Activated CD8-positive, alpha-beta memory T cell treated with anti-CD3 and anti-CD28 coated beads, Interleukin-2, amount 50 U/mL, for 1 hour (primary cell): ENCODE data around the gene SEMA3F.
"Not testable (repeated sequence)": the region's sequence is repeated elsewhere in the genome, so short reads cannot be mapped to it uniquely, and the experiment has no call there.

Experiments used
- DNase-seq: peaks from one replicate; pipeline ENCODE4 v3.0.0-alpha.2; 2020; ENCODE audit errors: extremely low read depth

Gene SEMA3F

DNA sequence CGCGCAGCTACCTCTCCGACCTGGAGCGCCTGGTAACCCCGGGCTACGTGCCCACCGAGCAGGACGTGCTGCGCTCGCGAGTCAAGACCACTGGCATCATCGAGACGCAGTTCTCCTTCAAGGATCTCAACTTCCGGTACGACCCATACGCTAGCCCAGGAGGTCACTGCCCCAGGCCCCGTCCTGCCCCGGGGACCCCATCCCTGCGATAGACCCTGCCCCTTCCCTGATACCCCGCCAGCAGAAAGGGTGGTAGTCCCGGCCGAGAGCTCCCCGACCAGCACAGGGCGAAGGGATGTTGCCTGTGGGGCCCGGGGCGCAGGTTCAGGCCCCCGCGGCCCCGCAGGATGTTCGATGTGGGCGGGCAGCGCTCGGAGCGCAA, 38.6 kb downstream of the SEMA3F start:
- DNase-seq, result no peak

DNA sequence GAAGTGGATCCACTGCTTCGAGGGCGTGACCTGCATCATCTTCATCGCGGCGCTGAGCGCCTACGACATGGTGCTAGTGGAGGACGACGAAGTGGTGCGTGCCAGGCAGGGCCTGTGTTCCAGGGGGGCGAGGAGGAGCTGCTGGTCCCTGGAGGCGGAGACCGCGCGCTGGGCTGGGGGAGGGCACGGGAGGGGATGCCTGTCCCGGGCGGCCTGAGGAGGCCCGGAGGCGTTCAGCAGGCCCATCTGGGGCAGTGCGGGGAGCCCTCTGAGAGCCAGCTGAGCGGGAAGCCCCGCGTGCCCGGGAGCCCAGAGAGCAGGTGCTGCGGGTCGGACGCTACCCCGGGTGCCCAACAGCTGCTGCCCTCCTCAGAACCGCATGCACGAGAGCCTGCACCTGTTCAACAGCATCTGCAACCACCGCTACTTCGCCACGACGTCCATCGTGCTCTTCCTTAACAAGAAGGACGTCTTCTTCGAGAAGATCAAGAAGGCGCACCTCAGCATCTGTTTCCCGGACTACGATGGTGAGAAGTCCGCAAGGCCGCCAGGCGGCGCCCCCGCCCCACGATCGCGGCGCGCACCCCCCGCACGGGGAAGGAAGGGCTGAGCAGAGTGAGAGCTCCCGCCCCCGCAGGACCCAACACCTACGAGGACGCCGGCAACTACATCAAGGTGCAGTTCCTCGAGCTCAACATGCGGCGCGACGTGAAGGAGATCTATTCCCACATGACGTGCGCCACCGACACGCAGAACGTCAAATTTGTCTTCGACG, 39.2 kb downstream of the SEMA3F start:
- peak; percentile 78 for DNase-seq

DNA sequence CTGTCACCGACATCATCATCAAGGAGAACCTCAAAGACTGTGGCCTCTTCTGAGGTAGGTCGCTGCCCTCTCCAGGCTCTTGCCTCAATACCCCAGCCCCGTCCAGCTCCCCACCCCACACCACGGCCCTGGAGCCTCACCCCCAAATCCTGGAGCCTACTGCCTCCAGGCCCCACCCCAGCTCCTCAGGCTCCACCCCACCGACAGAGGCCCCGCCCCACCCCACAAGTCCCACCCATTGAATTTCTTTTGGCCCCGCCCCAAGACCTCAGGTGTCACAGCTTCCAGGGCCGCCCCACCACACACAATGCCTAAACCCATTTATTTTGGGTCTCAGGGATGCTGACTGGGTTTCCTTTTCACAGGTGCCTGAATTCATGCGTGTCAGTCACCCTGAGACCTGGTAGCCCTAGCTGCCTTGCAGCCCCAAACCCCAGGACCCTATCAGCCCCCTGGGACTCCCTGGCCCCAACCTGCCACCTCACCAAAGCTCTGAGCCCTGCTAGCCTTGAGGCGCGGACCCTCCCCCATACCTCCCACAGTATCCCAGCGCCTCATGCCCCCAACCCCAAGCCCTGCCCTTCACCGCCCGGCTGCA, 39.9 kb downstream of the SEMA3F start:
- DNase-seq, result peak; percentile 52

DNA sequence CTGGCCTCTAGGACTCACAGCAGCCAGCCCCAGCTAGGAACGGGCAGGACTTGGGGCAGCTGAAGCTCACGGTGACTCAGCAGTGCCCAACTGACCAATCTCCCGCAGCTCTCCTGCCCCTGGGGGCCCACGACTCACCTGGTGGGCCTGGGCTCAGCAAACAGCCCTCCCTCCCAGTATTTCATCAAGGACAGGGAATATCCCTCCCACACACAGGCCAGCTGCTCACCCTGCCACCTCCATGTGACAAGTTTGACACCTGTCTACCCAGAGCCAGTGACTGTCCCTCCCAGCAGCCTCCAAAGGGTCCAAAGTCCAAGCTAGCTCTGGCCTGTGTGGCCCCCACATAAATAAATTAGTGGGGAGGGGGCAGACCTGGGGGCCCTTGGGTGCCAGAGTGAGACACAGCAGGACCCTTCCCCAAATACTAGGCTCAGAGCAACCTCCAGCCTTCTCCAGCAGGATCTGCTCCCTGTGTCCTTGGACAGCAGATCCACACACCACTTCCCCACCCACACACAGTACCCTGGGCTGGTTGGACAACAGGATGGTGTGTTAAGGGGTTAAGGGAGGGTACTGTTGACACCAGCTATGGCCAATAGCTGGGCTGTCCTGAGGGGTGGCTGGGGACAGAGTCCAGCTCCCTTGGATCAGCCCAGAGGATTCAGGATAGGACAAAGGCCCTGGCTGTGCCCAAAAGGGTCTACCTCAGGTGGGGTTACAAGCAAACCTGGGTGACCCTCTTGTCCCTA, 40.6 kb downstream of the SEMA3F start:
- no peak for DNase-seq

DNA sequence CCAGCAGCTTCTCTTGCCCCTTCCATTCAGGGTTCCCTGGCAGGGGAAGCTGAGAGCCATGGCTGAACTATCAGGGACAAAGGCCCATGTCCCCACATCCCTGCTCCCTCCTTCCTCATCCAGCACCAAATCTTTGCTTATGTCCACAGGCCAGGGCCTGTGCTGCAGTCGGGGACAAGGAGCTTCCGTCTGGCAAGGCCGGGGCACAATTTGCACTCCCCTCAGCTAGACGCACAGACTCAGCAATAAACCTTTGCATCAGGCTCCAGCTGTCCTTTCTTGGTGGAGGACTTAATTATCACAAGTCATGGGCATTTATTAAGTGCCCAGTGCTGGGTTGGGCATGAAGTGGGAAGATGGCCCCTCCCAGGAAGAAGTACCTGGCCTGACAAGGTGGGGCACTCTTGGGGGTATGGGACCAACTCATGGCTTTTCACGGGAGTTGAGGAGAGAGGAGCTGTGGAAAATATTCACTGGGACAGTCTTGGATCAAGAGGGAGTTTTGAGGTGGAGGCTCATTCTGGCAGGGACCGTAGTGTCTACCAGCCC, 41.2 kb downstream of the SEMA3F start:
- DNase-seq, result no peak

DNA sequence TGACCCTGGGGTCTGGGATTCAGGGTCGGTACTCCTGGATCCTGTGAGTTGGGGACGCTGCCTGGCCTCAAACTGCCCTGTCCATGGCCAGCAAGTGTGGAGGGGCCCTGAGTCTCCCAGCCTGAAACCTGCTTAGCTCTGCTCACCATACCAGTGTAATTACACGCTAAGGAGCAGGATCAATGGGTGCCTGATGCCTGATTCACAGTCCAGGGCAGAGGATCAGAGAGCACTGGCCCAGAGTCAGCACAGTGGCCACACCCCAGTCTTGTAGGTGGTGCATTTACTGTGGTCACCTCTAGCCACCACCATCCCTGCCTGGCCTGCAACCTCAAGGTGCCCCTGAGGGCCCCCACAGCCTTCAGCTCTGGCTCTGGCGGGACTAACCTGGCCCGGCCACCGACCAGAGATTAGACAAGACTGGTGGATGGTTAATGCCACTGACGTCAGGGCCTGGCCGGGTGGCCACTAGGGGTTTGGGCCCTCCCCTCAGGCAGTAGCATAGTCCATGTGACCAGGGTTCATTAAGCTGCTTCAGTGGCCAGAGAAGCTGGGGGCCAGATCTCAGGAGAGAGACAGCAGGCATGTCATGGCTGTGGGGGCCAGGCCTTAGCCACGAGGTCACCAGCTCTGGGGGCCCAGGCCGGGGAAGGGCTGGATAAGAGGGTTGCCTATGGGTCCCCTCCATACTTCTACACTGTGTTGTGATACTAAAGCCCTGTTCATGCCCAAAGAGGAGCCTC, 46.6 kb downstream of the SEMA3F start:
- no peak for DNase-seq

DNA sequence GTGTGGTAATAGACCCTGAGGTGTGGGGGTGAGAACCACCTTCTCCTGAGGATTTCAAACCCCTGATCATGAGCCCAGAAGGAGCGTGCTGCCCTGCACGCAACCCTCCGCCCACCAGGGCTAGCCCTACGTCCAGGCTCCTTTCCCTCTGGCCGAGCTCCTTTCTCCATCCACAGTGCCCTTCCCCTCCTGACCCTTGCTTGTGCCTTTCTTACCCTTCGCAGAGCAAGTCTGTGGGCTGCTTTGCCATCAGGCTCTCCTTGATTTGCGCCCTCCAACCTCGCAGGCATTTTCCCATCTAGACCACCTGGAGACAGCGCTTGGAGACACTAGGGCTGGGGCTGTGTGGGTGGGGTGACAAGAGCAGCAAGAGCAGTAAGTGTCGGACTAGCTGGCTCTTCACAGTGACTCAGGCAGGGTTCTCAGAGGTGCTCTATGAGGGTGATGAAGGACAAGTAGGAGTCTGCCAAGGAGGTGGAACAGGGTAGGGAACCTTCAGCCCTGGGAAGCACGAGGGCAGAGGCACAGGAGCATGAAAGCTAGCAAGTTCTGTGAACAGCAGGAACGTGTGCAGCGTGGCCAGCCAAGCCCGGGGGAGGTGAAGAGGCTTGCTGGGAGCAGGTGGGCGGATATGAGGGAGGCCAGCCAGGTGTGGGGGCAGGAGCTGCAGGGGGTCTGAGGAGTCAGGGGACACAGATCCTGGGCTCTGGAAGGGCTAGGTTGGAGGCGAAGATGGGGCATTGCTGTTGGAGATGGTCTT, 47.4 kb downstream of the SEMA3F start:
- no peak for DNase-seq

DNA sequence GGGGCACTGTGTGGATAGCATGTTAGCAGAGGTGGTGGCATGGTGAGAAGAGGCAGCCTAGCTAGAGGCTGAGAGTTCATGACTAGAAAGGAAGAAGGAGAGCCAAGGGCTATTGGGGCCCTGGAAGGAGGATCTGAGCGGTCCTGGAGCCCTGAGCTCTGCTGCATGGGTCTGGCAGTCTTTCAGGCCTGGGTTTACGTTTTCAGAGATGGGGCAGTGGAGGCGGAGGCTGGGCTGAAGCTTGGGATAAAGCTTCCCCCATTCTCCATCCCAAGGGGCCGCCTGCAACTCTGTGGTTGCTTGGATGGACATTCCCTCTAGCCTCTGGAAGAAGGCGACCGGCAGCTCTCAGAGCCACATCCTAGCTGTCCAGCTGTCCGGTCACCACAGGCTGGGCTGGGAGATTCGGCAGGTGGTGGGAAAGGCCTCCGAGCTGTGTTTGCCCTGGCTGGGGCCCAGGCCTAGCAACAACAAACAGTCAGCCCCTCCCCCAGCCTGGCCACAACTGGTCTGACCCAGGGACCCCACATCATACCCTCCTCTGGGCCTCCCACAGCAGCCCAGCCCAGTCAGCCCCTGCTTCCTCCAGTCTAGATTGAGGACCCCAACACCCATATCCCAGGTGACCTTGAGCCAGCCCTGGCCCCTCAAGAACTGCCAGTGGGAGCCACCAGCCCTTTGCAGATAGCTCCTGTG, 48.1 kb downstream of the SEMA3F start:
- DNase-seq, result no peak

DNA sequence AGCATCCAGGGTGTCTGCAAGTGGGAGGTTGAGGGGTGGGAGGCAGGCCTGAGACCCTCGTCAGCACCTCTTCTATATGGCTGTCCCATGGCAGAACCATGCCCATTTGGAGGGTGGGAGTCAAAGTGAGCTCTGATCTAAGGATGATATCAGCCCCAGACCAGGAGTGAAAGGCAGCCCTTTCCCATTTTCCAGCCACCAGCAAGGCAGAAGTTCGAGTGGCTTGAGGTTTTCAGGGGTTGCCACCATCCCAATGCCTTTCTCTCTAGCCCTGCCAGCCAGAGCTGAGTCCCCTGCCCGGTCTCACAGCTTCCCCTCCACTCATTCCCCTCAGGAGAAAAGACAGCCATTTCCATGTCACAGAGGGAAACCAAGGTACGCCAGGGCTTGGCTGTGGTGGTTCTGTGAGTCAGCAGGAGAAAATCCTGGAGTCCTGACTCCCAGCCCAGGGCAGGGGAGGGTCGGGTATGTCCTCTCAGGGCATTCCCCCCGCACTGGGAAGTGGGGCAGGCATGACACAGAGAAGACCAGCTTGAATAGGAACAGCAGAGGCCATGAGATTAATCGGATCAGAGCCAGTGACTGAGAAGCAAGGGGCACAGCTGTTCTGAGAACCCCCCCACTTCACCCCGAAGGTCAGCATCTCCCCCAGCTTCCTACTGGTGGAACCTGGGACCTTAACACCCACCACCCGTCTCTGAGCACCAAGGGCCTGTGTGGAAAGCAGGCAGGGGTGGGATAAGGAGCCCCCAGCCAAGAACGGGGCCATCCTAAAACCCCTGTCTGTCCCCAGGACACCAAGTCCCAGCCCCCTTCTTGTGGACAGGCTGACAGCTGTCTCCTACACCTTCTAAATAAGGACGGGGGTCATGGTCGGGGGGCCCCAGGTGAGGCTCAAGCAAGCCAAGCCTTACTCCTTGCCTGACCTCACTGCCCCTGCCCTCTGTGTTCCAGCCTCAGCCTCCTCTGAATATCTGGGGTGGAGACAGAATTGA, 49.0 kb downstream of the SEMA3F start:
- no peak for DNase-seq

DNA sequence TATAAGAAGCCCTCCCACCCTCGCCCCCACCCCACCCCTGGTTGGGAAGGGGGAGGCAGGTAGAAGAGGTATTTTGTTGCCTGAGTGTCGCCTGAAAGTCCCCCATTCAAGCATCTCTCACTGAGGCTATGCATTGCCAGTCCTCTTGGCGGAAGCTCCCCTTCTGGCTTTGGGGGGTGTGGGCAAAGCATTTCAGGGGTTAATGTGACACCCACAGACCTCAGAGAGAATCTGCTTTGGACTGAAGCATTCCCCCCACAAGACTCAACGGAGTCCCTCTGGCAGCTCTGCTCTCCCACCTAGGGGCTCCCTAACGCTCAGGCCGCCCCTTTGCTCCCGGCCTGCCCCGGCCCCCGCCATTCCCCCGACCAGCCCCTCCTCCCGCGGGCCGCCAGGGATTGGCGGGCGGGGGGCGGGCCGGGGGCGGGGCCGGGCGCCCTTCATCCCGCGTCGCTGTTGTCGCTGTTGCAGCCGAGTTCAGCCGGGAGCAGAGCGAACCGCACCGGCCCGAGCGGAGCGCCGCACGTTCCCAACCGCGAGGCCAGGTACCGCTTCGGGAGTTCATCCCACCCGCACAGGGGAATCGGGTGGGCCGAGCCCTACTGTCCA, 49.8 kb downstream of the SEMA3F start, which contains the start of gene SLC38A3:
SLC38A3 (plus strand) TSS at position 468 of the 609 bp plus-strand sequence. CDS start 8,929 bp downstream, outside the sequence.
- DNase-seq, result no peak

DNA sequence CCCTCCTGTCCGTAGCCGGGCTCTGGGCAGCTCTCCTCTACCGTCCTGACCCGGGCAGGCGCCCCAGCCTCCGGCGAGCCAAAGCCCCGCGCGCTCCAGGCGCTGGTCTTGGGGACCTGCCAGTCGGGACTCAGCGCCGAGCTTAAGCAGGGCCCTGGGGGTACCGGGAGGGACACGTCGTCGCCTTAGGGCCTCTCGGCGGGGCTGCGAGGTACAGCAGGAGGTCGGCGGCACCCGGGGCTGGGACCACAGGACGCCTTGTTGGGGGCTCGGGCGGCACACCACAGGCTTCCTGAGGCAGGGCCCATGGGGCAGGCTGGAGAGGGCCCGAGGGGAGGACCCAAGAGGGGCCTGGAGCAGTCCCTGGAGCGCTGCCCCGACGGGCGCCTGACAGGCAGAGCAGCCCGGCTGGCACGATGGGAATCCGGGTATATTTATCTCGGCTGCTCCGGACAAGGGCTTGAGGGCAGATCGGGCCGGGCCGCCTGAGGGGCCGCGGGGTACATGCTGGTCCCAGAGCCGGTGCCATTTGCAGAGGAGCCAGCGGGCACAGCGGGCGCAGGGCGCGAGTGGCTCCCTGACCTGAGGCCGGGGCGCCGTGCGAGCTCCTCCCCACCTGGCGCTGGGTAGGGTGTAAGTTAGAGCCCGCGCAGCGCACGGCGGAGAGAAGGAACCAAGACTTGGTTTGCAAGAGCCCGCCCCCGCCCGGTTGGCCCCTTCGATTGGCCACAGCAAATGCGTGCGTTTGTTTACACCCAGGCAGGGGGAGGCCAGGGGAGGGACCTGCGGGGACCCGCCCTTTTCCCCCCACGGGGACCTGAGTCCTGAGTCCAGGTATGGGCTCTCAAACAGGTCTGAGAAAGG, 50.5 kb downstream of the SEMA3F start:
- no peak for DNase-seq

DNA sequence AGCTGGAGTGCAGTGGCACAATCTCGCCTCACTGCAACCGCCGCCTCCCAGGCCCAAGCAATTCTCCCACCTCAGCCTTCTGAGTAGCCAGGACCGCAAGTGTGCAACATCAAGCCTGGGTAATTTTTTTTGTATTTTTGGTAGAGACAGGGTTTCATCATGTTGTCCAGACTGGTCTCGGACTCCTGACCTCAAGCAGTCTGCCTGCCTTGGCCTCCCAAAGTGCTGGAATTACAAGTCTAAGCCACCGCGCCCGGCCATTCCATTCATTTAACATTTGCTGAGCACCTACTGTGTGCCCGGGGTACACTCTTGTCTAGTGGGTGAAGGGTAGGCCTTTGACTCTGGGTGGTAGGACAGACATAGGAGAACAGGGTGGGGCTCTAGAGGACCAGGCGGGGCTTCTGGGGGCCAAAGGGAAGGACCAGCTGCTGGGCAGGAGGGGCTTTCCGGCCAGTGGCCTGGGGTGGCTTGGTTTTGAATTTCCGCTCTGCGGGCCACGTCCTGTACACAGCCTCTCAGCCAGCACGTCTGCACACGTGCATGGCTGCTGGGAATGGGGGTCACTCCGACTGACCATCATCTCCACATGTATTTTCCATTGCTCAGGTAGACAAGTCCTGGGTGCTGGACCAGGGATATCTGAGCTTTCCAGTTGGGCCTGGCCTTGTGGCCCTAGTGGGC, 52.4 kb downstream of the SEMA3F start:
- DNase-seq, result no peak

DNA sequence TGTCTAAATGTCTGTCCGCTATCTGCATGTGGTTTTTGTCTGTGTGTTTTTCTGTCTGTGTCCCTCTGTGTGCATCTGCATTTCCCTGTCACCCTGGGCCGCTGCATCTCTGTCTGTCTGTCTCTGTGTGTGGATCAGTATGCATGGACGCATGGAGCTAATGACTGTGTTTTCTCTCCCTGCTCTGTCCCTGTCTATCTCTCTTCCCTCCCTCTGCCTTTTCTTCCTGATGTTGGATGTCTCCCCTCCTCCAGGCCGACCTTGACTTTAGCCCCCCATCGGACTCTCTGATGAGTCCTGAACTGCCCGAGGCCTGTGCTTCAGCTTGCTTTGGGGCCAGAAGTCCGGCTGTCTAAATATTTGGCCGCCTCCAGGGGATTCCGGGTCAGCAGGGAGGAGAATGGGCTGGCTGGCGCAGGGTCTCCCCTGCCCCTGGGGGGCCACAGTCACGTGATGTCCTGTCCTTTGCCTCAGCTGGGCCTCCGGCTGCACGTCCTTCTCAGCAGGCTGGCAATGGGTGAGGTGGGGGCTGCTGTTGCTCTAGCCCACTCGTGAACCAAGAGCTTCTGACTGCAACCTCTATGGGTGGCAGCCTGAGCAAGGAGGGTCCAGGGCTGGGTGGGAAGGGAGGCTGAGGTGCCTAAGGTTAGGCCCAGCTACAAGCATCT, 53.7 kb downstream of the SEMA3F start:
- DNase-seq, result no peak

DNA sequence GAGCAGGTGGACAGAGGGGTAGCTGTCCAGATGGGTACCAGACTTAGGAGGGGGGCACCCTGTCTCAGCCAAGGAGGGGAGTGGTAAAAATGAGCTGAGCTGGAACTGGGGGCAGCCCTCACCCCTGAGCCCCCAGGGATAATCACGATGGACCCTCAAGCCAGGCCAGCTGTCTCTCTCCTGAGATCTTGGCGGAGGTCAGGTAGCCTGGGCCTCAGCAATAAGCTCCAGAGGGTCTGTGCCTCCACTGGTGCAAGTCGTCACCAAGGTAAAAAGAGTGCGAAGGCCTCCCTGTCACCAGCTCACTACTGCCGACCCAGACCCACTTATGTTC, 55.0 kb downstream of the SEMA3F start:
- DNase-seq, result no peak

DNA sequence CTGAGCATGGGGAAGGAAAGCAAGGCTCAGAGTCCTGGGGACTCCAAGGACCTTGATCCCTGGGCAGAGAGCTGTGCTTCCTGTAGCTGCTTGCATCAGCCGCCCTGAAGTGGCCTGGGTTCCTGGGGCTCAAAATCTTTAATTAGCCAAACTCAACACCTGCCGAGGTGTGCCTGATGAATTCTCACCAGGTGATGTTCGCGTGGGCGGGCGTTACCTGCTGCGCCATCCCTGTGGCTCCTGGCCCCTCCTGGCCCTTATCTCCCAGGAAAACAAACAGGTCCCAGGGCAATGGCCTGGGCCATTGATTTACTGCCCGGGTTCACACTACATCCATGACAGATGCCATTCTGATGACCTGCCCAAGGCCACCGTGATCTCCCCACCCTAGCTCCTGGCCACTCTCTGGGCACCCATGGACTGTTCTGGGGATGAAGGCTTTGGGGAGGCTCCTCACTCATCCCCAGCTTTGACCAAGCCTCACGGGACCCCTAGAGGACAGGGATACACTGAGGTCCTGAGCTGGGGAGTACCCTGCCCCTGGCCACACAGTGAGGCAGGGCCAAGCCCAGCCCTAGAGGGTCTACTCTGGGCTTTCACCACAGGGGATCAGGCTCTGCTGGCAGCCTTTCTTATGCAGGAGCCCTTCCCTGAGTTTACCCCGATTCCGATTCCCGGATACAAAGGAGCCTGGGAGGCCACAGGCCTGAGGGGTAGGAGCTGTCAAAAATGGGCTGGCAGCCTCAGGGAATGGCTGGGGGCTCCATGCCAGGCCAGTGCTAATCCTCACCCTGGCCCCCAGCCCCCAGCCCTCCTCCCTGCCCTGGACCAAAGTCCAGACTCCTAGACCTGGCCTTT, 55.6 kb downstream of the SEMA3F start:
- no peak for DNase-seq

DNA sequence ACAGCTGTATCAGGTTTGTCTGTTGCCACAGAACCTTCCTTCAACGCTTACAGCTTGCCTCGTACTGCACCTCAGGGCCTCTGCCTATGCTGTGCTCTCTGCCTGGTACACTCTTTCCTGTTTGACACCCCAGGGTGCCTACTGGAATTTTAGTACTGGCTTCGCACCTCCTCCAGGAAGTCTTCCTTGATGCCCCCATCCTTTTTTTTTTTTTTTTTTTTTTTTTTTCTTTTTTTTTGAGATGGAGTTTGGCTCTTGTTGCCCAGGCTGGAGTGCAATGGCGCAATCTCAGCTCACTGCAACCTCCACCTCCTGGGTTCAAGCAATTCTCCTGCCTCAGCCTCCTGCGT, 56.2 kb downstream of the SEMA3F start:
- DNase-seq, result not testable (repeated sequence)
